Measurements from ENCODE around the gene PTRHD1.

GRCh38 chr2:24838541-24838940, 45.4 kb upstream of the PTRHD1 start:
- TF ChIP-seq CTCF (IDR thresholded peaks at IDR 0.05) (no peak), POLR2A (IDR thresholded peaks at IDR 0.05; ENCODE audit: low read depth) (no peak), POLR2AphosphoS5 (IDR thresholded peaks at IDR 0.05) (no peak)

Measured in esophagus muscularis mucosa (tissue), 3 donors.